ENCODE results near the gene CYP3A7.
"Not testable (repeated sequence)": the region's sequence is repeated elsewhere in the genome, so short reads cannot be mapped to it uniquely, and the experiment has no call there.

CYP3A7 gene

GRCh38 chr7:99728615-99729014 lies 6.4 kb downstream of the CYP3A7 start:
- Histone ChIP-seq H2AFZ (ENCODE audit: low read depth, low read length) (no peak overlapping the region), H4K91ac (ENCODE audit: low read length) (no peak overlapping the region), H2AK5ac (ENCODE audit: low read length, severe bottlenecking) (no peak overlapping the region), H3K9ac (ENCODE audit: low read length) (no peak overlapping the region), H2BK120ac (ENCODE audit: low read depth, low read length) (no peak overlapping the region), H3K9me3 (ENCODE audit: control insufficient read depth, low read length) (no peaks in the 10 kb centered on the region), H3K79me1 (replicated peaks; ENCODE audit: low read length, poor library complexity, severe bottlenecking) (no peaks in the 10 kb centered on the region), H4K8ac (ENCODE audit: low read length) (no peak overlapping the region), H3K4ac (ENCODE audit: low read depth in 1 of 2, low read length in 2 of 2) (no peak overlapping the region), H2BK12ac (ENCODE audit: low read length in 2 of 2) (no peak overlapping the region), H2BK15ac (ENCODE audit: low read depth, poor library complexity, severe bottlenecking) (no peak overlapping the region), H3K4me1 (ENCODE audit: control insufficient read depth, insufficient read depth, low read depth, low read length) (no peaks in the 10 kb centered on the region), H3K23ac (ENCODE audit: low read length in 2 of 2) (no peak overlapping the region), H3K4me2 (ENCODE audit: low read length, poor library complexity, severe bottlenecking) (no peak overlapping the region), H2BK5ac (ENCODE audit: low read depth, low read length, poor library complexity, severe bottlenecking) (no peak overlapping the region), H3K14ac (ENCODE audit: low read length in 2 of 2) (no peak overlapping the region), H3K27ac (ENCODE audit: low read length, poor library complexity, severe bottlenecking) (no peak overlapping the region), H3K4me3 (ENCODE audit: insufficient read depth in 1 of 2, low read depth in 1 of 2, low read length in 2 of 2) (no peak overlapping the region), H3K36me3 (ENCODE audit: control insufficient read depth in 1 of 2, insufficient read depth in 2 of 2, low read depth in 1 of 2, low read length in 2 of 2) (no peaks in the 10 kb centered on the region), H3K27me3 (ENCODE audit: control insufficient read depth in 1 of 2, insufficient read depth in 1 of 2, low read length in 2 of 2) (no peaks in the 10 kb centered on the region), H3K18ac (ENCODE audit: low read depth in 1 of 2, low read length in 2 of 2) (no peak overlapping the region)
- WGBS = no CpG with 5 or more reads among the region's 2 CpGs
- no peak for DNase-seq

- WGBS = 85% methylated on average over 6 of the region's 6 CpGs
- not testable (repeated sequence) for H4K91ac ChIP-seq (ENCODE audit: low read length); H3K9me3 ChIP-seq (ENCODE audit: control insufficient read depth, low read length); H3K79me1 ChIP-seq (replicated peaks; ENCODE audit: low read length, poor library complexity, severe bottlenecking); H3K27ac ChIP-seq (ENCODE audit: low read length, poor library complexity, severe bottlenecking); H3K18ac ChIP-seq (ENCODE audit: low read depth in 1 of 2, low read length in 2 of 2); H3K4me1 ChIP-seq (ENCODE audit: control insufficient read depth, insufficient read depth, low read depth, low read length); H2BK120ac ChIP-seq (ENCODE audit: low read depth, low read length); H3K27me3 ChIP-seq (ENCODE audit: control insufficient read depth in 1 of 2, insufficient read depth in 1 of 2, low read length in 2 of 2); H2AK5ac ChIP-seq (ENCODE audit: low read length, severe bottlenecking); H3K23ac ChIP-seq (ENCODE audit: low read length in 2 of 2); H3K9ac ChIP-seq (ENCODE audit: low read length); H2AFZ ChIP-seq (ENCODE audit: low read depth, low read length); H4K8ac ChIP-seq (ENCODE audit: low read length); H3K4ac ChIP-seq (ENCODE audit: low read depth in 1 of 2, low read length in 2 of 2); H3K14ac ChIP-seq (ENCODE audit: low read length in 2 of 2); H2BK15ac ChIP-seq (ENCODE audit: low read depth, poor library complexity, severe bottlenecking); H3K36me3 ChIP-seq (ENCODE audit: control insufficient read depth in 1 of 2, insufficient read depth in 2 of 2, low read depth in 1 of 2, low read length in 2 of 2); H3K4me2 ChIP-seq (ENCODE audit: low read length, poor library complexity, severe bottlenecking); H2BK12ac ChIP-seq (ENCODE audit: low read length in 2 of 2); DNase-seq; H2BK5ac ChIP-seq (ENCODE audit: low read depth, low read length, poor library complexity, severe bottlenecking); H3K4me3 ChIP-seq (ENCODE audit: insufficient read depth in 1 of 2, low read depth in 1 of 2, low read length in 2 of 2)
Measured at GRCh38 chr7:99723201-99723600, 11.8 kb downstream of the CYP3A7 start.

- Histone ChIP-seq H3K27me3 (ENCODE audit: control insufficient read depth in 1 of 2, insufficient read depth in 1 of 2, low read length in 2 of 2) (peaks cover 0 to 6% of the 10 kb centered on the region in 2 experiments), H3K23ac (ENCODE audit: low read length in 2 of 2) (no peak overlapping the region), H3K4me3 (ENCODE audit: insufficient read depth in 1 of 2, low read depth in 1 of 2, low read length in 2 of 2) (no peak overlapping the region), H2AFZ (ENCODE audit: low read depth, low read length) (no peak overlapping the region), H4K91ac (ENCODE audit: low read length) (no peak overlapping the region), H3K14ac (ENCODE audit: low read length in 2 of 2) (no peak overlapping the region), H2AK5ac (ENCODE audit: low read length, severe bottlenecking) (no peak overlapping the region), H3K27ac (ENCODE audit: low read length, poor library complexity, severe bottlenecking) (no peak overlapping the region), H3K4me1 (ENCODE audit: control insufficient read depth, insufficient read depth, low read depth, low read length) (no peaks in the 10 kb centered on the region), H3K9me3 (ENCODE audit: control insufficient read depth, low read length) (no peaks in the 10 kb centered on the region), H2BK120ac (ENCODE audit: low read depth, low read length) (no peak overlapping the region), H2BK5ac (ENCODE audit: low read depth, low read length, poor library complexity, severe bottlenecking) (no peak overlapping the region), H2BK15ac (ENCODE audit: low read depth, poor library complexity, severe bottlenecking) (no peak overlapping the region), H4K8ac (ENCODE audit: low read length) (no peak overlapping the region), H3K9ac (ENCODE audit: low read length) (no peak overlapping the region), H2BK12ac (ENCODE audit: low read length in 2 of 2) (no peak overlapping the region), H3K4ac (ENCODE audit: low read depth in 1 of 2, low read length in 2 of 2) (no peak overlapping the region), H3K79me1 (replicated peaks; ENCODE audit: low read length, poor library complexity, severe bottlenecking) (no peaks in the 10 kb centered on the region), H3K36me3 (ENCODE audit: control insufficient read depth in 1 of 2, insufficient read depth in 2 of 2, low read depth in 1 of 2, low read length in 2 of 2) (no peaks in the 10 kb centered on the region), H3K18ac (ENCODE audit: low read depth in 1 of 2, low read length in 2 of 2) (no peak overlapping the region), H3K4me2 (ENCODE audit: low read length, poor library complexity, severe bottlenecking) (no peak overlapping the region)
- WGBS = 62% methylated on average over 5 of the region's 5 CpGs
- no peak for DNase-seq
Measured at GRCh38 chr7:99720800-99721595, 14.0 kb downstream of the CYP3A7 start.

GRCh38 chr7:99719996-99720769 lies 14.8 kb downstream of the CYP3A7 start:
- Histone ChIP-seq H3K14ac (ENCODE audit: low read length in 2 of 2) (no peak overlapping the region), H2BK12ac (ENCODE audit: low read length in 2 of 2) (no peak overlapping the region), H3K9ac (ENCODE audit: low read length) (no peak overlapping the region), H3K9me3 (ENCODE audit: control insufficient read depth, low read length) (no peaks in the 10 kb centered on the region), H3K4me3 (ENCODE audit: insufficient read depth in 1 of 2, low read depth in 1 of 2, low read length in 2 of 2) (no peak overlapping the region), H3K4me1 (ENCODE audit: control insufficient read depth, insufficient read depth, low read depth, low read length) (no peaks in the 10 kb centered on the region), H3K79me1 (replicated peaks; ENCODE audit: low read length, poor library complexity, severe bottlenecking) (no peaks in the 10 kb centered on the region), H2BK120ac (ENCODE audit: low read depth, low read length) (no peak overlapping the region), H3K18ac (ENCODE audit: low read depth in 1 of 2, low read length in 2 of 2) (no peak overlapping the region), H3K27me3 (ENCODE audit: control insufficient read depth in 1 of 2, insufficient read depth in 1 of 2, low read length in 2 of 2) (peaks cover 0 to 6% of the 10 kb centered on the region in 2 experiments), H3K4me2 (ENCODE audit: low read length, poor library complexity, severe bottlenecking) (no peak overlapping the region), H2AFZ (ENCODE audit: low read depth, low read length) (no peak overlapping the region), H3K4ac (ENCODE audit: low read depth in 1 of 2, low read length in 2 of 2) (no peak overlapping the region), H2BK15ac (ENCODE audit: low read depth, poor library complexity, severe bottlenecking) (no peak overlapping the region), H3K27ac (ENCODE audit: low read length, poor library complexity, severe bottlenecking) (no peak overlapping the region), H3K36me3 (ENCODE audit: control insufficient read depth in 1 of 2, insufficient read depth in 2 of 2, low read depth in 1 of 2, low read length in 2 of 2) (no peaks in the 10 kb centered on the region), H2BK5ac (ENCODE audit: low read depth, low read length, poor library complexity, severe bottlenecking) (no peak overlapping the region), H3K23ac (ENCODE audit: low read length in 2 of 2) (no peak overlapping the region), H2AK5ac (ENCODE audit: low read length, severe bottlenecking) (no peak overlapping the region), H4K8ac (ENCODE audit: low read length) (no peak overlapping the region), H4K91ac (ENCODE audit: low read length) (no peak overlapping the region)
- 82% methylated on average over 1 of the region's 4 CpGs for WGBS
- no peak for DNase-seq
